Stimulated activated CD8-positive, alpha-beta memory T cell treated with anti-CD3 and anti-CD28 coated beads, Interleukin-15, amount 100 ng/mL, for 4 hours (primary cell): Measurements from ENCODE around the gene HSPA1A.
A peak's percentile ranks its signal among the peaks of the same experiment; 100 is the strongest.
"Not testable (repeated sequence)": the region's sequence is repeated elsewhere in the genome, so short reads cannot be mapped to it uniquely, and the experiment has no call there.

Experiments
- DNase-seq, 2 donors: peaks; one replicate each; pipeline ENCODE4 v3.0.0-alpha.2; 2020; ENCODE audit warnings: low read depth in 2 of 2

The HSPA1A gene

GRCh38 chr6:31836474-31837368 lies 21.4 kb downstream of the HSPA1A start:
- no peak for DNase-seq

- no peak for DNase-seq
These were observed 22.2 kb downstream of the HSPA1A start for GRCh38 chr6:31837369-31838113.

- not testable (repeated sequence) for DNase-seq
These were observed 22.8 kb downstream of the HSPA1A start for GRCh38 chr6:31838114-31838553.

GRCh38 chr6:31838968-31839367 lies 23.6 kb downstream of the HSPA1A start:
- no peak for DNase-seq

- not testable (repeated sequence) for DNase-seq
These were observed 24.4 kb downstream of the HSPA1A start for GRCh38 chr6:31839779-31840126.

GRCh38 chr6:31842053-31842452 lies 26.7 kb downstream of the HSPA1A start:
- no peak for DNase-seq

- no peak for DNase-seq
These were observed 29.2 kb downstream of the HSPA1A start for GRCh38 chr6:31844507-31844906.

GRCh38 chr6:31847276-31847978 lies 32.1 kb downstream of the HSPA1A start:
- no peak for DNase-seq

GRCh38 chr6:31850765-31851484 lies 35.6 kb downstream of the HSPA1A start:
- no peak for DNase-seq

- no peak for DNase-seq
These were observed 36.1 kb downstream of the HSPA1A start for GRCh38 chr6:31851485-31851832.

- DNase-seq, result not testable (repeated sequence)
These were observed 36.8 kb downstream of the HSPA1A start for GRCh38 chr6:31851980-31852718.

GRCh38 chr6:31857774-31858173 lies 42.4 kb downstream of the HSPA1A start:
- DNase-seq, result not testable (repeated sequence)

- no peak for DNase-seq
These were observed 43.4 kb downstream of the HSPA1A start for GRCh38 chr6:31858707-31859106.

GRCh38 chr6:31859923-31860322 lies 44.6 kb downstream of the HSPA1A start:
- DNase-seq, result no peak

GRCh38 chr6:31860349-31860748 lies 45.0 kb downstream of the HSPA1A start:
- DNase-seq, result no peak

GRCh38 chr6:31861150-31861549 lies 45.8 kb downstream of the HSPA1A start:
- DNase-seq, result no peak

GRCh38 chr6:31861919-31862343 lies 46.6 kb downstream of the HSPA1A start:
- DNase-seq, result no peak

GRCh38 chr6:31862344-31863235 lies 47.2 kb downstream of the HSPA1A start, which contains the start of gene NEU1:
Gene NEU1, minus strand, starts transcription at chr6:31862821. Its CDS starts 45 bp downstream, at chr6:31862776.
- DNase-seq, result peak; percentile 98 to 100

- DNase-seq, result not testable (repeated sequence)
These were observed 48.8 kb downstream of the HSPA1A start for GRCh38 chr6:31864123-31864562.

- DNase-seq, result no peak
These were observed 49.5 kb downstream of the HSPA1A start for GRCh38 chr6:31864818-31865204.
